ENCODE measurements around the gene CCDC47.

Gene CCDC47

DNA sequence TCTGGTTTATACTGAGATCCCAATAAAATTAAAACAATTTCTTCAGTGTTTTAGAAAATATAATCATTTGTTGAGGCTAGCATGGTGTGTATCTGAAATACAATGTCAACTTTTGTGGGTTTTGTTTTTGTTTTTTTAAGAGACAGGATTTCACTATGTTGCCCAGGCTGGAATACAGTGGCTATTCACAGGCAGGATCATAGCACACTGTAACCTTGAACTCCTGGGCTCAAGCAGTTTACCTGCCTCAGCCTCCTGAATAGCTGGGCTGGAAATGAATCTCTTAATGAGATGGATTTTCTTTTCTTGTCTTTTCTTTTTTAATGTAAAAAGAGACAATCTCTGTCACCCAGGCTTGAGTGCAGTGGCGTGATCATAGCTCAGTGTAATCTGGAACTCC lies 12.7 kb upstream of the CCDC47 start:
- in situ Hi-C loops (cut with MboI; ENCODE audit: low sequenced_read_pairs) = no loop called here

DNA sequence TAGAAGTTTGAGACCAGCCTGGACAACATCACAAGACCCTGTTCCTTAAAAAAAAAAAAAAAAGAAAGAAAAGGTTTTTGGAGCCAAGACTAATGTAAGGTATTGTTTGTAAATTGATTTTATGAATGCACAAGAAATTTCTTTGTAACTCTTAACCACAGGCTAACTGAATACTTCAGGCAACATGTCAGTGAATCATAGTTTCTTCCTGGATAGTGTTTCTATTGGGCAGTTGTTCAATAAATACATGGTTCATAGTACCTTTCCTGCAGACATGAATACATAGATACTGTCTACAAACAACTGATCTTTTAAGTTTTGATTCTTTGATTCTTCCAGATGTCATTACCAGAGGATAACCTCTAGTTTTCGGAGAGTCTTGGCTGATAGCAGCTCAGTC lies 12.2 kb upstream of the CCDC47 start:
- in situ Hi-C loops (cut with MboI; ENCODE audit: low sequenced_read_pairs) = no loop called here

DNA sequence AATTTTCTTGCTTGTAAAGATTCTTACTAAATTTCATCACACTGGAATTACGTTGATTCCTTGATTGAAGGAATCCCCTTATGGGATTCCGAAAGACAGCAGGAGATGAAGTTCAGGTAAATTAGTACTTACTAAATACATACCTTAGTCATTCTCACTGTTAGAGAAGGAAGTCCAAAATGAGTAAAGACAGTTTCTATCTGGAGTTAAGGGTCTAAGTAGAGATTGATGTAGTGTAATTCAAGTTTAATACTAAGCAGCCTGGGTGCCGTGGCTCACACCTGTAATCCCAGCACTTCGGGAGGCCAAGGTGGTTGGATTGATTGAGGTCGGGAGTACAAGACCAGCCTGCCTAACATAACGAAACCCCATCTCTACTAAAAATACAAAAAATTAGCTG lies 10.1 kb upstream of the CCDC47 start:
- in situ Hi-C loops (cut with MboI; ENCODE audit: low sequenced_read_pairs) = no loop called here

DNA sequence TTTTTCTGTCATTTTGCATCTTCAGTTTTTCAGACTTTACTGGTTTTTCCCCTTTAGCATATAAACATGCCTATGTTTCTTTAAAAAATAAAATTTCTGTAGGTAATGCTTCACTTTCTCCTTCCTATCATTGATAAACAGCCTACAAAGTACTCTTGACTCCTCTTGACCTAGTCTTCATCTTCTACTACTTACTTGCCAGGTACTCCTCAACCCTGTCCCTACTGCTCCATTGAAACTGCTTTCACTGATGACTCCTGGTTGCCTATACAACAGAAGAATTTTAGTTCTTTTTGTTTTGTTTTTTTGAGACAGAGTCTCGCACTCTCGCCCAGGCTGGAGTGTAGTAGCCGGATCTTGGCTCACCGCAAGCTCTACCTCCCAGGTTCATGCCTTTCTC lies 7.5 kb upstream of the CCDC47 start:
- in situ Hi-C loops (cut with MboI; ENCODE audit: low sequenced_read_pairs) = no loop called here

DNA sequence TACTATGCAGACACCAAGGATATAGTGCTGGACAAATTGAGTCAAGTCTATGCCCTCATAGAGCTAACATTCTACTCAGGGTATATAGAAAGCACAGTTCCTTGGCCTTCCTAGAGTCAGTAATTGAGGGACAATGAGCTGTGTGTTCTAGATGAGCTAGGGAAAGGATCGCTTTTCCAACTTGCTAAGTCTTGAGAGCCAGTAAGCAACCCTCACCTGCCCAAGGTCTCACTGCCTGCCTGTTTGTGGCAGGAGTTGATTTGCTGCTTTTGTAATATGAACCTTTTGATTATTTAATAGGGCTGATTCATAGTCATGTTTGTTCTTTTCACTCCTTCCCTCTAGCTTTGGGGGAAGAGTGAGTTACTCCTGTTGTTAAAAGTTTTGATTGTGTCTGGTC lies 7.1 kb upstream of the CCDC47 start:
- in situ Hi-C loops (cut with MboI; ENCODE audit: low sequenced_read_pairs) = no loop called here

DNA sequence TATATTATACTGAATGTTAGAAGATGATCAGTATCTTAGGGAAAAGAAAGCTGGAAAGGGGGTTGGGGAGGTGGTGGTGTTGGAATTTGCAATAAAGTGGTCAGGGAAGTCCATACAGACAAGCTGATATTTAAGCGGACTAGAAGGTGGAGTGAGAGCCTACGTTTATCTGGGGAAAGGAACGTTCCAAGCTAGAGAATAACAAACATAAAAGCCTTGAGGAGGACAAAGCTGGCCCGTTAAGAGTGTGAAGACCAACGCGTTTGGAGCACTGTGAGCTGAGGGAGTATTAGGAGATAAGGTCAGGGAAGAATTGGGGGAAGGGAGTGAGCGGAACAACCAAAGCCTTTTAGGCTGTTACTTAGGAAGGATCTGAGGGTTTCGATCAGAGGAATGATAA lies 2.0 kb upstream of the CCDC47 start:
- in situ Hi-C loops (cut with MboI; ENCODE audit: low sequenced_read_pairs) = no loop called here

DNA sequence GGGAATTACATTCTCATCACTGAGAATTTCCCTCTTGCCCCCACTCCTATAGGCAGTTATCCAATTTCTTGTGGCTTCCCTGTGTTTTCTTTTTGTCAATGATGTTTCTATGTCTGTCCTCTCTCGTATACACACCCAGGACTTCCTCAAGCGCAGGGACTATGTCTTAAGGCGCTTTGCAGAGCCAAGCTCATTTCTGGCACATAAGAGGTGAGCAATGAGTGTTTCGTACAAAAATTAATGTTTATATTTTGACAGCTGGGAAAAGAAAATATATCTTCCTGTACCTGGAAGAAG lies 1.5 kb upstream of the CCDC47 start:
- in situ Hi-C loops (cut with MboI; ENCODE audit: low sequenced_read_pairs) = no loop called here

DNA sequence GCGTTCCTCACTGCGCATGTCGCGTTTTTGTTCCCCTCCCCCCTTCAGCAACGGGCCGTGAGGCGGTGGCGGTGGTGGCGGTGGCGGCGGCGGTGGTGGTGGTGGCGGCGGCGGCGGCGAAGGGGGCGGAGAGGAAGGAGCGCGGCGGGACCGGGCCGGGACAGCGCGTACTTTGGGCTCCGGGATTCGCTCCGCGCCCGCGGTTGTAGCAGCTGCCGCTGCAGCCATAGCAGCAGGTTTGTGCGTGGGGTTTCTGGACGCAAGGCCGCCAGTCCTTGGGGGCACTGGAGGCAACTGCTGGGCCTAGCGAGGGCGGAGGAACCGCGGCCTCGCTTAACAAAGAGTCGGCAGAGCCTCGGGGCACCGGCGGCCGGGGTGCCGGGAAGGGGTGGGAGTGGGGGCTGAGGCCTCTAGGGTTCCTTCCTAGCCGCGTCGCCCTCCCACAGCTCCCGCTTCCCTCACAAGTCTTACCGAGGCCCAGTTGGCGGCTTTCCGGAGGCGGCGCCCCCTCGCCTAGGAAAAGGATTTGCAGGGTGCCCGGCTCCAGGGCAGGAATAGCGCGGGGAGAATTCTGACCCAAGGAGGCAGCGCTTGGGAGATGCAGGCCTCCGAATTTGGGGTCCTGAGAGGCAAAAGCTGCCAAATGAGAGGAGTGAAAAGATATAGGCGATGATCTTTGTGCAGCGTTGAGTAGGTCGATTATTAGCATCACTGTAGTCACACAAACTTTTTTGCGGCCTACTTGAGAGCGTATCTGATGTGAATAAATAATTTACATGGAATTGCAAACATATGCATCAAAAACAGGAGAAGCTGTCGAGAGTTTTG lies 958 bp upstream of the CCDC47 start, which contains the start of gene DDX42:
DDX42 (plus strand) TSS at position 30 of the 828 bp plus-strand sequence. CDS start 12,880 bp downstream, outside the sequence.
- in situ Hi-C loops (cut with MboI; ENCODE audit: low sequenced_read_pairs) = no loop called here

DNA sequence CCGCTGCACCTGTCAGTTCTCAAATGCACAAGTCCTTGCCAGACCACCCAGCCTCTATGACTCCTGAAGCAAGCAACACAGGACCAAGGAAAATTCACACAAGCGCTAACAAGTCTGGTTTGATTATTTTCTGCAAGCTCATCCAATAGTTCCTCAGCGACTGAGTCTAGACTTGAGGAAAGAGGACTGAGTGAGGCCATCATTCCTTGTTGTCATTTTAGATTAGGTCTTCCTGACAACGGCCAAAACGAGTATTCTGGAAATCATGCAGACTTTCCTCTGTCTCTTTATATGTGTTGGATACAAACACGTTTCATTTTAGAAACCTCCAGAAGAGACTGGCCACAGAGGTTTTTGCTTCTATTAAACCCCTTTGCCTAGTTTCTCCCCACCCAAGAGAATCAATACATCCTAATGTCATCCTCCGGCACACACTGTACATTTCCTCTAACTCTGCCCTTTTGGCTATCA lies 561 bp downstream of the CCDC47 start:
- in situ Hi-C loops (cut with MboI; ENCODE audit: low sequenced_read_pairs) = no loop called here

DNA sequence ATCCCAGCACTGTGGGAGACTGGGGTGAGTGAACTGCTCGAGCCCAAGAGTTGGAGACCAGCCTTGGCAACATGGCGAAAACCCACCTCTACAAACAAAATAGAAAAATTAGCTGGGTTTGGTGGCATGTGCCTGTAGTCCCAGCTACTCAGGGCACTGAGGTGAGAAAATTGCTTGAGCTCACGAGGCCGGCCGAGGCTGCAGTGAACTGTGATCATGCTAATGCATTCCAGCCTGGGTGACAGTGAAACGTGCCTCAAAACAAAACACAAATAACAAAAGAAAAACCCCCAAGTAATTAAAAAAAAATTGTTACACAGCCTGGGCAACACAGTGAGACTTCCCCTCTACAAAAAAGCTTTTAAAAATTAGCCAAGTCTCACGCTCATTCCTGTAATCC lies 5.0 kb downstream of the CCDC47 start:
- in situ Hi-C loops (cut with MboI; ENCODE audit: low sequenced_read_pairs) = no loop called here

DNA sequence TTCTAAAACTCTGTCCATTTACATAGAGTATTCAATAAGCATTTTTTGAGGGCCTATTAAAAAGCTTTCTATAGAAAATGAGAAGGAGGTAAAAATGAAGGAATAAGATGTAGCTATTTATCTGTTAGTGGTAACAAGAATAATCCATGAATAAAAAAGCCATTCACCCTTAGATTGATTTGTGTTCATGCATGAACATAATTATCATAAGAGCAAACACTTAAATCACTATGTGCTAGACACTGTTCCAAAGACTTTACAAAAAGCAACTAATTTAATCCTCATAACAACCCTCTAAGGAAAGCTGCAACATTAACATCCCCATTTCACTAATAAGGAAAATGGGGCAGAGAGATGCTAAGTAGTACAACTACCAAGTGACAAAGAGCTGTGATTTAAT lies 6.6 kb downstream of the CCDC47 start:
- in situ Hi-C loops (cut with MboI; ENCODE audit: low sequenced_read_pairs) = no loop called here

DNA sequence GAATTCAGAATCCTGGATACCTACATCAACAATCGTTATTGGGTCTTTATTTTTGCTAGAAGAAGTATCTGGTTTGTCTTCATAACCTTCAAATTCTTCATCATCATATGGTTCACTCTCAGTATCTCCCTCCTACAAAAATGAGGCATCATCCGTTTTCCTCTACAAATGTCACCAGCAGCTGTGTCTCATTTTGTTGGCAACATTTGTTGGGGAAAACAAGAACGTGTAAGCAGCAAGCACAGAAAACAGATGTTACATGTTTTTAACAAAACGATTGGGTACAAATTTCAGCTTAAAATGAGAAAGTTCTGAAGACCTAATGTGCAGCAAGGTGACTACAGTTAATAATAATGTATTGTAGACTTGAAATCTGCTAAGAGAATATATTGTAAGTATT lies 8.7 kb downstream of the CCDC47 start:
- in situ Hi-C loops (cut with MboI; ENCODE audit: low sequenced_read_pairs) = no loop called here

DNA sequence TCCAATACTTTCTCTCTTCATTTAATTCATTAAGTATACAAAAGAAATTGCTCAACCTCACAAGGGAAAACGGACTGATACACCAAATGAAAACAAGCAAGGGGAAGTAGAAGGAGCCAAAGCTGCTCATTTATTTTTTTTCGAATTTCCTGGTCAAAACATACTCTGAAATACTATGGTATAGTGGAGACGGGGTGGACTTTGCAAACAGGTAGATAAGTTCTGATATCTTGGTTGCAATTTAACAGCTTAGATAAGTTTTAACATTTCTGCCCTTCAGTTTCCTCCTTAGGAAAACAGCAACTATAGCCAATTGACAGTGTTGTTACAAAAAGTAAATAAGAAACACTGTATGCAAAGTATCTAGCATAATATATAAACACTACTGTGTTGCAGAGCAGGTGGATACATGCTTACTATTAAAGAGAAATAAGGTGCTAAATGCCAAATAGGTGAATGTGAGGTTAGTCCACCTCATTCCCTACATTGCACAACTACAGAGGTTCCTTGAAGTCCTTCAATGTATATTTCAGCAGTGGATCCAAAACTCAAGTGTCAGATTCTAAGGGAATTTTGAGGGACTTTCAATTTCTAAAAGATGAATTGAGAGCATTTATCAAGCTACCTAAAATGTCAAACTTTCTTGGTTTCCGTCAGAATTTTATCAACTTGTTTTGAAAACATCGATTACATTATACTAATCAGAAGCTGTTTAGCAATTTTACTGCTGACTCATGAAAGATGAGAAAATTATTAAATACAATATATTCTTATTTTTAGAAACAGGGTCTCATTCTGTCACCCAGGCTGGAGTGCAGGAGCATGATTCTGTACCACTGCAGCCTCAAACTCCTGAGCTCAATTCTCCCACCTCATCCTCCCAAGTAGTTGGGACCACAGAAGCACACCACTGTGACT lies 11.0 kb downstream of the CCDC47 start:
- in situ Hi-C loops (cut with MboI; ENCODE audit: low sequenced_read_pairs) = no loop called here

DNA sequence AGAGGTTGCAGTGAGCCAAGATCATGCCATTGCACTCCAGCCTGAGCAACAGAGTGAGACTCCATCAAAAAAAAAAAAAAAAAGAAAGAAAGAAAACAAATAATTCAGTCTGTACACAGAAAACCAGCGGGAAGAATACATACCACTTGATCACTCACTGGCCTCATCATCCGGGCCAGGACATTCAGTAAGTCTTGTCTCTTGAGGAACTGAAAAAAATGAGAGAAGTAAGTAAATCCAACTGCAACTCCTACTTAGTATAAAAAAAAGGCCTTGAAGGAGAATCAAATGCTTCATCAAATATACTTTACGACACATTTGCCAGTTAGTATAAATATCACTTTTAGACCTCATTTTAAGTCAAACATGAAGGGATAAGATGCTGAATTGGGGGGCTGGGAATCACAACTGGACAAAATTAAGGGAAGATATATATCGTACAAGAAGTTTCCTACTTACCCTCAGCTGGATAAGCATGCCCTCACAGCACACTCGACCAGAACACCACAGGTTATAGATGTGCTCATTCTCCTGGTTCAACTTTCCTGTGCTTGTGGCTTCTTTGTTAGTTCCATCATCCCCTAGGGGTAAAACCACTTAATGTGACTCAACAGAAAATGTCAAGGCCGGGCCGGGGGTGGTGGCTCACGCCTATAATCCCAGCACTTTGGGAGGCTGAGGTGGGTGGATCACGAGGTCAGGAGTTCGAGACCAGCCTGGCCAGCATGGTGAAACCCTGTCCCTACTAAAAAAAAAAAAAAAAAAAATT lies 12.4 kb downstream of the CCDC47 start:
- in situ Hi-C loops (cut with MboI; ENCODE audit: low sequenced_read_pairs) = no loop called here

DNA sequence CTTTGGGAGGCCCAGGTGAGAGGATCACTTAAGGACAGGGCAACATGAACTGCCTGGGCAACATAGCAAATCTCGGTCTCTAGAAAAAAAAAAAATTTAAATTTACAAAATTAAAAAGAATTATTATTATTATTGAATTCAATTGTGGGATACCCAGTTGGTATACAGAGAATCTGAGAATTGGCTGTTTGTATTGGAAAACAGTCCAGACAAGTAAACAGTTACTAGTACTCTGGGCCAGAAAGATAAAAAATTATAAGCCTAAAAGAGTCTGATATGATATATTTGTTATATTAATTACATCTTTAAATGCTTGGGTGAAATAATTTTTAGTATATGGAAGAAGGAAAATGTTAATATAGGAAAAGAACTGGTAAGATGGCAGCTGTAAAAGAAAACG lies 15.0 kb downstream of the CCDC47 start:
- in situ Hi-C loops (cut with MboI; ENCODE audit: low sequenced_read_pairs) = no loop called here

DNA sequence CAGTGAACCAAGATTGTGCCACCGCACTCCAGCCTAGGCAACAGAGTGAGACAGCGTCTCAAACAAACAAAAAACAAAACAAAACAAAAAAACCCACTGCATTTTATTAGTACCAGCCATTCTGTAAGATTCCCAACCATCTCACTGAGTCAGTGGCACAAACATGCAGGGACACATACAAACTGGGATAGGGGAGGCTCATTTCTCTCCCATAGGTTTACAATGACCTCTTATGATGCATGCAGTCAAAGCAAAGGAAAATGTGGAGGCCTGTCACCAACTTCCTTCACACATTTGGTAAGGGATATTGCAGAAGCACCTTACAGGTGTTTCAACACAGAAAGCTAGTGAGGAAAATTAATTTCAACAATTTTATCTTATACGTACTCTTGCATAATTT lies 19.4 kb downstream of the CCDC47 start:
- in situ Hi-C loops (cut with MboI; ENCODE audit: low sequenced_read_pairs) = no loop called here

DNA sequence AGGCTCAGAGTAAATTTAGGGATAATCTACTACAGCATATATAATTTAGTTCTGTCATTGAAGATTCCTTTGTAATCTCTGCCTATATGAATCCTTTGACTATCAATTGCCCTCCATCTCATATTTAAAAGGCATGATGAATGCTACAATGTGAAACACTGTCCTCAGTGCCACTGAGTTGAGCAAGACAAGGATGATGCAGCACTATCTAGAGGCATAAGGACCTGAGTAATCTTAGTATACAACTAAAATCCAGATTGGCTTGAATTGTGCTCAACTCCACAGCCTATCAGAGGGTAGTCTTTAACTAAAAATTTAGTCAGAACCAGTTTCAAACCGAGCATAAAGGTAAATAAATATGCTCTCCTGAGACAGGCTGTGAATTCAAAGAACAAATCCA lies 20.2 kb downstream of the CCDC47 start:
- in situ Hi-C loops (cut with MboI; ENCODE audit: low sequenced_read_pairs) = no loop called here

DNA sequence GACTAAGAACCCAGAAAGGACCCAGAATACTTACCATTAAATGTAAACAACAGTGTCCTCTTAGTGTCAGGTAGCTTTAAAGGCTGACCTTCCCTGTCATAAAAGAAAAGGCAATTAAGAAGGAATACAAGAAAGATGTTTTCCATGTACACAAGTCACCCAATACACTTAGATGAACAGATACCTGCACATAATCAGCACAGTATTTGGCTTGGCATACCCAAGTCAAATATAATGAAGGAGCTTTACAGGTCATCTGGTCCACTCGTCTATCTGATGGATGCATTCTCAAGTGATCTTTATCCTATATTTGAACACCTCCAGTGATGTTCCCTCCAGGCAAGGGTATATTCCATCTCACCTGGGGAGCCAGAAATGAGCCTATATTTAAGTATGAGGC lies 20.7 kb downstream of the CCDC47 start:
- in situ Hi-C loops (cut with MboI; ENCODE audit: low sequenced_read_pairs) = no loop called here

DNA sequence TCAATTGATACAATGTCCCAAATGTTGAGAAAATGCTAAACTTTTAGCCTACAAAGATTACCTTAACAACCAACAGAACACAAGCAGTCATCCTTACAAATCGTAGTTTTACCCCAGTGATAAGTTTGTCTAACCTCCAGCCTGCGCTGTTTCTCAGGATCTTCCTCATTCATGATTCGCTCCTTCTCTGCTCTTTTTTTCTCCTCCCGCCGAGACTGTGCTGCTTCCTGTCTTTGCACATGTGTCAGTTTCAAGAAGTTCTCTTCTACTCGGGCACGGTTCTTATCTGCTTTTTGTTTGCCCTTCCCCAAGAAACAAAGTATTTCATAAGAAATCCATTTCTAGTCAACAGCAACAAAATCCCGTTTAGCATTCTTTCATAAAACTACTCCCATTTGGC lies 21.6 kb downstream of the CCDC47 start:
- in situ Hi-C loops (cut with MboI; ENCODE audit: low sequenced_read_pairs) = no loop called here

DNA sequence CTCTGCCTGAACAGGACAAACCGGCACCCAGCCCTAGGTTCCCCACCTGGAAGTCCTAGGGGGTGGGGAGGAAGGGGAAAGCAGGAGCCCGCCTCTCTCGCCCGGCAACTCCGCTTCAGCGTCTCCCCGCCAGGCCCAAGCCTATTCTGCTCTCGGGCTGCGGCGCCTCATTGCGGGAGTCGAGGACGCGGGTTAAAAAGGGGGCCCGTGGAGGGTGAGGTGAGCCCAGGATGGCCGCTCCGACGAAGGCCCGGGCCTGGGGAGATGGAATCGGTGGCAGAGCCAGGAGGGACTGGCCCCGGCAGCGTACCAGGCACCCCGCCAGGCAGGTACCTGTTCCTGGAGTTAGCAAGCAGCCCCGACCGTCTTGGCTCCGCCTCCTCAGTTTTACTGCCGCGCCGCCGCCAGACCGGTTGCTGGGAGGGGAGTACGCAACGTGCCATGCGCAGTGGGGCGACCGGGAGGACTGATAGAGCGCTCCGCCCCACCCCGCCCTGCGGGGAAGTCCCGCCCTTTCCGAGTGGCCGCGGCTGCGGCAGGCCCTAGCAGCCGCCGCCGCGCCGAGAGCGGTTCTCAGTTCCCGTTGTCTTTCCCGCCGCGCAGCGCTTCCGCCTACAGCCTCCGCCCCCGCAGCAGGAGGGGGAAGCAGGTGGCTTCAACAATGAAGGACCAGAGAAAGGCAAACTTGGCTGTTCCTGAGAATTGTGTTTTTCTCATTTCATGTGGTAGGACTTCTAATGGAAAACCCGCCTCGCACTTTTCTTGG lies 31.8 kb downstream of the CCDC47 start, which contains the start of gene STRADA:
STRADA (minus strand) TSS at position 392 of the 766 bp plus-strand sequence. CDS start 13,430 bp downstream, outside the sequence.
- in situ Hi-C loops (cut with MboI; ENCODE audit: low sequenced_read_pairs) = no loop called here

DNA sequence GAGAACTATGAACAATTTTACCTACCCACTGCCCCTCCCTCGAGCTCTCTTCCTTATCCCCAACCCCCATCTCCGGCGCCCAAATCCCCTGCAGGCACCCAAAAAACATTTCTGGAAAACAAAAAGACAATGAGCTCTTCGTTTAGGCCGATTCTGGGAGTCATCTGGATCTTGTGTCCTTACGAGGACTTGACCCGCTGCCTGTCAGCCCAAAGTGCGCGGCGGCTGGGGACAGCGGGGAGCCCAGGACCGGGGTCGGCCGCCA lies 32.3 kb downstream of the CCDC47 start:
- in situ Hi-C loops (cut with MboI; ENCODE audit: low sequenced_read_pairs) = no loop called here

Data from HL-60/S4 treated with phorbol 12-myristate 13-acetate at 8.2 ng/mL for 4 days and 3 days (cell line).